ENCODE results near the gene CRB2.

CRB2 gene

GRCh38 chr9:123421186-123421585, 65.2 kb downstream of the CRB2 start:
- TF ChIP-seq CTCF (IDR thresholded peaks at IDR 0.05; ENCODE audit: control insufficient read depth, insufficient read depth, low read depth, low read length, missing control alignments) = no peak
- no peak overlapping the region for H3K4me3 ChIP-seq (ENCODE audit: control insufficient read depth, low read depth, low read length)
- DNase-seq (ENCODE audit: low read depth) = no peak

GRCh38 chr9:123421801-123422455, 65.9 kb downstream of the CRB2 start:
- TF ChIP-seq CTCF (IDR thresholded peaks at IDR 0.05; ENCODE audit: control insufficient read depth, insufficient read depth, low read depth, low read length, missing control alignments) = no peak

GRCh38 chr9:123422635-123423310, 66.8 kb downstream of the CRB2 start:
- no peak for TF ChIP-seq CTCF (IDR thresholded peaks at IDR 0.05; ENCODE audit: control insufficient read depth, insufficient read depth, low read depth, low read length, missing control alignments)
- no peak overlapping the region for H3K4me3 ChIP-seq (ENCODE audit: control insufficient read depth, low read depth, low read length)
- no peak for DNase-seq (ENCODE audit: low read depth)

More at GRCh38 chr9:123421801-123422455, 65.9 kb downstream of the CRB2 start:
- no peak overlapping the region for H3K4me3 ChIP-seq (ENCODE audit: control insufficient read depth, low read depth, low read length)
- no peak for DNase-seq (ENCODE audit: low read depth)

GRCh38 chr9:123423311-123423640, 67.3 kb downstream of the CRB2 start:
- no peak for DNase-seq (ENCODE audit: low read depth)
- TF ChIP-seq CTCF (IDR thresholded peaks at IDR 0.05; ENCODE audit: control insufficient read depth, insufficient read depth, low read depth, low read length, missing control alignments) = no peak
- H3K4me3 ChIP-seq (ENCODE audit: control insufficient read depth, low read depth, low read length) = no peak overlapping the region

GRCh38 chr9:123424131-123424530, 68.1 kb downstream of the CRB2 start:
- no peak overlapping the region for H3K4me3 ChIP-seq (ENCODE audit: control insufficient read depth, low read depth, low read length)
- no peak for TF ChIP-seq CTCF (IDR thresholded peaks at IDR 0.05; ENCODE audit: control insufficient read depth, insufficient read depth, low read depth, low read length, missing control alignments)
- no peak for DNase-seq (ENCODE audit: low read depth)

GRCh38 chr9:123424552-123425225, 68.7 kb downstream of the CRB2 start:
- DNase-seq (ENCODE audit: low read depth) = no peak
- no peak for TF ChIP-seq CTCF (IDR thresholded peaks at IDR 0.05; ENCODE audit: control insufficient read depth, insufficient read depth, low read depth, low read length, missing control alignments)
- H3K4me3 ChIP-seq (ENCODE audit: control insufficient read depth, low read depth, low read length) = no peak overlapping the region
